GM12872 (cell line): ENCODE results near the gene SCT.

Experiments
- CTCF ChIP-seq: IDR thresholded peaks from 3 replicates; pipeline ENCODE4 v1.5.1; 2011; ENCODE audit warnings: low read depth, mild to moderate bottlenecking, low read length, moderate library complexity; ENCODE audit not compliant: insufficient read depth

SCT gene

GRCh38 chr11:617912-618682, 8.9 kb downstream of the SCT start:
- TF ChIP-seq CTCF = no peak

DNA sequence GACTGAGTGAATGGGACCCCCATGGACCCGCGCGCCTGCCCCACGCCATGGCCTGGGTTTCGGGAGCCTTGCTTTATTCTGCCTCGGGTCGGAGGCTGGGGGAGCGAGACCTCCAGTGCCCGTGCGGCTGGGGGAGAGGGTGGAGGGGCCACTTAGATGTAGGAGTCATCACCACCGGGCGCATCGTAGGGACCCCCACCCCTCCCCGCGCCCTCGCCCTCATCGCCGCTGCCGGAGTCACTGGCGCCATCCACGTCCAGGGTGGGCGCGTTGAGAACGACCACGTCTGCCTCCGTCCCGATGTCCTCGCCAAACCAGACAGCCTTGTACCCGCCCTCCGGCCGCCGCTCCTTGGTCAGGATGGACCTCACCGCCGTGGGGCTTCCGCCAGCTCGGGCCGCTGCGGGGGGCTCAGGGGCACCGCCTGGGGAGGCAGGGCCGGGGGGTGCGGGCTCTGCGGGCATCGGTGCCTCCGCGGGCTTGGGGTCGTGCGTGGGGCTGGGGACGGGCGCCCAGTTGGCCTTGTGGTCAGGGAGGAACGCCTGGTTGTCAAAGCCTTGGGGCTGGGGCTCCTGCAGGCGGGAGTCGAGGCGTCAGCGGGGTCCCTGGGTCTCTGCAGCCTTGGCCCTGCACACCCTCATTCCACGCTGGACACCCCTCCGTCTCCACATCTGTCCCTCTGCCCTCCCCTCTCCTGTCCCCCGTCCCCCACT, 9.6 kb downstream of the SCT start:
- no peak for TF ChIP-seq CTCF

- TF ChIP-seq CTCF = no peak
These were observed 10.4 kb downstream of the SCT start for GRCh38 chr11:616320-617198.

DNA sequence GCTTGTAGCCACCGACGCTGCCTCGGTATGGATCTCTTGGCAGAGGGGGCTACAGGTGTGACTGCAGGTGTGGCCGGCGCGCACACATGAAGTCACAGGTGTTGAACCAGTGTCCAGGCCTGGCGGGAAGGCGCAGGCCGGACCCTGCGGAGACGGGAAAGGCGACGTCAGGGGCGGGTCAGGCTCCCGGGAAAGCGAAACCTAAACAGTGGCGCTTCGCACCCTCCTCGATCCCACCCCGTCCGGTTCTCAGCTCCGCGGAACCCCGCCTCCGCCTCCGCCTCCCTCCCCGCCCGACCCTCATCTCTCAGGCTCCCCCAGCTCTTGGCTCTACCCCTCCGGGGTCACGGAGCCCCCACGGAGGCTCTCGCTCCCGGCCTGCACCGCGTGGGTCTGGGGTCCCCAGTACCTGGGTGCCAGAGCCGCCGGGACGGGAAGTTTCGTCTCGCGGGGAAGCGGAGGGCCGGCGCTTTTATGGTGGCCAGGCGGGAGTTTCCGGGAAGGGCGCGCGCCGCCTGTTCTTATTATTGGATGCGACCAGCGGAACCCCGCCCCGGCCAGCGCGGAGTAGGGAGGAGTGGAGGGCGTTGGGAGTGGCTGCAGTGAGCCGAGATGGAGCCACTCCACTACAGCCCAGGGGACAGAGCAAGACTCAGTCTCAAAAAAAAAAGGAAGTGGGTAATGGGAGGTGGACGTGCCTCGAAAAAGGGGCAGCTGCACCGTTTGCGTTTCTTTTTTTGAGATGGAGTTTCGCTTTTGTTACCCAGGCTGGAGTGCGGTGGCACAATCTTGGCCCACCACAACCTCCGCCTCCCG, 11.3 kb downstream of the SCT start, which contains the start of gene IRF7:
IRF7 (minus strand) TSS at position 447 of the 816 bp plus-strand sequence. CDS start 586 bp downstream, outside the sequence.
- no peak for TF ChIP-seq CTCF

DNA sequence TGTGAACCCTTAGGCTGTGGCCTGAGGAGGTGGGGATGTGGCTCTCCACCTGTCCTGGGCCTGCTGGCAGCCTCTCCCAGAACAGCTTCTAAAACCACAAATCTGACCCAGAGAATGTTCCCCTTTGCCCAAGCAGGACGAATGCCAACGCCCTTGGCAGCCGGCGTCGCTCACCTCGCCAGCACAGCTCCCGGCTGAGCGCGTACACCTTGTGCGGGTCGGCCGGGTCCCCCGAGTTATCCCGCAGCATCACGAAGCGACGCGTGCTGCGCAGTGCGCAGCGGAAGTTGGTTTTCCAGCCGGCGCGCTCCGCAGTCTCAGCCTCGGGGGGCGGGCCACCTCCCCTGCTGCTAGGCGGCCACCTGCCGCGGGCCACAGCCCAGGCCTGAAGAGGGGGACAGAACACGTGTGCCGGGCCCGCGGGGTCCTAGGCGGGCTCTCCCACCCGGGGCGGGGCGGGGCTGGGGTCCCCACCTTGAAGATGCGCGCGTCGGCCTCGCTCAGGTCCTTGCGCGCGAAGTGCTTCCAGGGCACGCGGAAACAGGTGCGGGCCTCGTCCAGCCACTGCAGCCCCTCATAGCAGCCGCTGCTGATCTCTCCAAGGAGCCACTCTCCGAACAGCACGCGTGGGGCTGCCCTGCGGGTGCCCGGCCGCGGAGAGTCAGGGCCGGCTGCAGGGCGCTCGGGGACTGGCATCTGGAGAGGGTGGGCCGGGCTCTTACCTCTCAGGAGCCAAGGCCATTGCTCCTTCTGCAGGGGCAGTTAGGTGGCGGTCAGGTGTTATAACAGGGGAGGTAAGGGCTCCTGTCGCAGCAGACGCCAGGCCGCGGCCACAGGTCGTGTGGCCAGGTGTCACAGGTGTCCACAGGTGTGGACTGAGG, 12.1 kb downstream of the SCT start:
- TF ChIP-seq CTCF = no peak

- no peak for TF ChIP-seq CTCF
These were observed 12.9 kb downstream of the SCT start for GRCh38 chr11:614021-614622.
